Heart left ventricle (tissue), 13 donors: ENCODE results near the gene RBM4.

ENCODE experiments used
- CTCF ChIP-seq, 12 donors: fragments of 200-600 bp; sonication (generic) in 4 of 12; IDR thresholded peaks; one replicate each; pipeline versions ENCODE4 v1.5.0 to v1.8.0; 2018 to 2022; ENCODE audit warnings: antibody characterized with exemption in 12 of 12, mild to moderate bottlenecking in 5 of 12
- POLR2A ChIP-seq, 2 donors: fragments of 450-650 bp; IDR thresholded peaks; one replicate each; pipeline ENCODE4 v1.6.1; 2017; ENCODE audit warnings: antibody characterized with exemption in 2 of 2, mild to moderate bottlenecking in 2 of 2, moderate library complexity in 2 of 2
- donor health status: ischemic (EF 13 %, LVEDD 7.1; RV severe dilation, severe dysfunction).
- donor health status: DM: no; HTN: yes; CAD: no.
- donor health status: DM: no; HTN: no; CAD: no.
- donor health status: ischemic (EF 25% LVEDD 6.9; RV normal size, moderate dysfunction).
- donor health status: ischemic (EF 25% LVEDD 5.7; RV mildly dilated, moderate dysfunction).
- donor health status: ischemic (EF 35%, LVEDD 5.7; RV mildly dilated, moderate dysfunction).
- donor health status: nonischemic (EF 11% LVEDD 7.7; RV severe dilation, severe dysfunction).
- donor health status: DM: yes; HTN: yes; CAD: no.
- donor health status: PGD.
- donor health status: ischemic (EF 29% LVEDD 5.4; RV normal size, mild dysfunction).
- donor health status: nonischemic (EF 23%, LVEDD 6.1; RV moderate dilation, normal function).

- TF ChIP-seq CTCF (IDR thresholded peaks at IDR 0.05) (no peak), POLR2A (IDR thresholded peaks at IDR 0.05) (no peak)
These were observed 45.2 kb upstream of the RBM4 start for GRCh38 chr11:66593303-66593635.
